HepG2 (cell line): ENCODE measurements around the gene CTNNBL1. TPM values are rescaled to one million over a fixed set of nuclear protein-coding genes. Genes with fewer than 3 reads are reported as not detected.

Experiments used
- BCL6 ChIP-seq: IDR thresholded peaks from 2 replicates; pipeline ENCODE4 v1.6.1; 2016; ENCODE audit warnings: missing genetic modification reagents, missing compliant biosample characterization
- CEBPZ ChIP-seq: IDR thresholded peaks from 2 replicates; pipeline ENCODE4 v1.6.1; 2012; ENCODE audit warnings: low read length, improper control_type of control experiment
- CREB3 ChIP-seq: sonication (generic); formaldehyde crosslinking; IDR thresholded peaks from 2 replicates; pipeline ENCODE4 v1.5.0; 2020; ENCODE audit warnings: missing genetic modification reagents
- ELK4 ChIP-seq: sonication (generic); formaldehyde crosslinking; IDR thresholded peaks from 2 replicates; pipeline ENCODE4 v1.9.0; 2021; ENCODE audit warnings: missing genetic modification reagents, borderline replicate concordance
- EP300 ChIP-seq, 3 experiments: sonication (generic) in 1 of 3; formaldehyde crosslinking in 1 of 3; IDR thresholded peaks; 2 replicates each; pipeline versions ENCODE4 v1.5.1 to v1.6.1; 2011 to 2020; ENCODE audit warnings: low read depth in 2 of 3, low read length in 2 of 3, borderline replicate concordance in 1 of 3, improper control_type of control experiment in 1 of 3, mild to moderate bottlenecking in 1 of 3, missing genetic modification reagents in 1 of 3, moderate library complexity in 1 of 3
- JUNB ChIP-seq: sonication (generic); formaldehyde crosslinking; IDR thresholded peaks from 2 replicates; pipeline ENCODE4 v1.8.0; 2022; ENCODE audit warnings: missing genetic modification reagents, mild to moderate bottlenecking, borderline replicate concordance
- LRRFIP1 ChIP-seq: sonication (generic); formaldehyde crosslinking; conservative IDR thresholded peaks from 2 replicates; pipeline ENCODE4 v1.4.0; 2020; ENCODE audit warnings: missing genetic modification reagents
- MIER3 ChIP-seq: IDR thresholded peaks from 2 replicates; pipeline ENCODE4 v1.6.1; 2016; ENCODE audit warnings: missing compliant biosample characterization, borderline replicate concordance
- MXD3 ChIP-seq: IDR thresholded peaks from 2 replicates; pipeline ENCODE4 v1.6.1; 2016; ENCODE audit warnings: mild to moderate bottlenecking, missing biosample characterization, missing genetic modification reagents
- POLR2A ChIP-seq, 2 experiments: IDR thresholded peaks; 2 replicates each; pipeline ENCODE4 v1.6.1; 2011; ENCODE audit warnings: low read depth in 2 of 2, low read length in 2 of 2, mild to moderate bottlenecking in 1 of 2, moderate library complexity in 1 of 2; ENCODE audit not compliant: insufficient read depth in 1 of 2
- PREB ChIP-seq: sonication (generic); formaldehyde crosslinking; IDR thresholded peaks from 2 replicates; pipeline ENCODE4 v1.4.0; 2020; ENCODE audit warnings: missing genetic modification reagents
- SNAI1 ChIP-seq: sonication (generic); formaldehyde crosslinking; IDR thresholded peaks from 2 replicates; pipeline ENCODE4 v1.5.0; 2020; ENCODE audit warnings: mild to moderate bottlenecking, missing genetic modification reagents, borderline replicate concordance
- U2AF2 ChIP-seq: fragments of 200-400 bp; formaldehyde crosslinking; IDR thresholded peaks from 2 replicates; pipeline ENCODE4 v1.6.1; 2017; ENCODE audit warnings: low read depth, mild to moderate bottlenecking, low read length
- ZFP36L2 ChIP-seq: sonication (generic); formaldehyde crosslinking; IDR thresholded peaks from 2 replicates; pipeline ENCODE4 v1.4.0; 2020; ENCODE audit warnings: missing genetic modification reagents
- ZMYM4 ChIP-seq: sonication (generic); formaldehyde crosslinking; IDR thresholded peaks from 2 replicates; pipeline ENCODE4 v1.8.1; 2023; ENCODE audit warnings: mild to moderate bottlenecking, missing genetic modification reagents
- ZNF569 ChIP-seq: sonication (generic); formaldehyde crosslinking; IDR thresholded peaks from 2 replicates; pipeline ENCODE4 v1.5.0; 2020; ENCODE audit warnings: mild to moderate bottlenecking, missing genetic modification reagents, moderate library complexity, borderline replicate concordance
- ZNF772 ChIP-seq: sonication (generic); formaldehyde crosslinking; IDR thresholded peaks from 2 replicates; pipeline ENCODE4 v1.5.0; 2020; ENCODE audit warnings: mild to moderate bottlenecking, missing genetic modification reagents
- ZNF790 ChIP-seq: sonication (generic); formaldehyde crosslinking; IDR thresholded peaks from 2 replicates; pipeline ENCODE4 v1.8.0; 2022; ENCODE audit warnings: missing genetic modification reagents, mild to moderate bottlenecking, borderline replicate concordance
- polyA plus RNA-seq, 8 experiments: library from polyadenylated mRNA; depleted of rRNA in 3 of 8; stranded (reverse) in 7 of 8; unstranded in 1 of 8; fragments of >200 nt; fragmentation: Illumina TruSeq in 4 of 8; extraction: Trizol in 4 of 8; gene quantifications; 2 replicates each; pipeline versions ENCODE4 v1.2.1 to v1.2.3, GENCODE V29; 2011 to 2016; ENCODE audit warnings: low read depth in 4 of 8, missing spikeins in 1 of 8, mixed read lengths in 1 of 8; ENCODE audit not compliant: insufficient read depth in 1 of 8
- total RNA-seq, 5 experiments: library from RNA; depleted of rRNA; stranded (reverse); fragments of >200 nt; fragmentation: Illumina TruSeq; extraction: Trizol; gene quantifications; 2 replicates each; pipeline ENCODE4 v1.2.3, GENCODE V29; 2016; ENCODE audit warnings: low read depth in 1 of 5

Gene CTNNBL1
- total and polyA plus RNA-seq, 2 of the 13 experiments (the other 11 are each of a cell fraction or from before 2014, with no cell fraction given): 49.3 to 94.6 TPM

GRCh38 chr20:37914672-37915433, 221.0 kb downstream of the CTNNBL1 start (continued):
- TF ChIP-seq ELK4: no peak
- TF ChIP-seq PREB (CRISPR knock-in tag): no peak
- TF ChIP-seq MXD3: 0 out of 2 replicates have a peak, but pooled peaks have one; percentile 39
- no peak for TF ChIP-seq SNAI1 (CRISPR knock-in tag)
- no peak for TF ChIP-seq U2AF2
- TF ChIP-seq LRRFIP1 (CRISPR knock-in tag): no peak
- TF ChIP-seq POLR2A (IDR thresholded peaks at IDR 0.05; ENCODE audit: insufficient read depth in 1 of 2, low read depth in 2 of 2, low read length in 2 of 2): no peak
- TF ChIP-seq CREB3 (CRISPR knock-in tag): no peak
- TF ChIP-seq JUNB (CRISPR knock-in tag): no peak
- TF ChIP-seq BCL6 (CRISPR knock-in tag): no peak
- no peak for TF ChIP-seq MIER3 (CRISPR knock-in tag)
- no peak for TF ChIP-seq CEBPZ
- TF ChIP-seq ZNF772 (CRISPR knock-in tag): no peak; the same call in 1 of the 2 replicates
- no peak for TF ChIP-seq ZFP36L2
- TF ChIP-seq ZNF790 (CRISPR knock-in tag): no peak
- TF ChIP-seq EP300 (IDR thresholded peaks at IDR 0.05; ENCODE audit: low read depth in 2 of 2, low read length in 2 of 2): 0 out of 4 replicates have a peak, but pooled peaks of 1 of the 2 experiments have one; percentile 2
- TF ChIP-seq EP300 (CRISPR knock-in tag; IDR thresholded peaks at IDR 0.05; ENCODE audit: borderline replicate concordance): no peak
- no peak for TF ChIP-seq ZNF569 (CRISPR knock-in tag)
- no peak for TF ChIP-seq ZMYM4
